ENCODE data around the gene GLE1.

- no peak for TF ChIP-seq CTCF (IDR thresholded peaks at IDR 0.05; ENCODE audit: low read depth, low read length, poor library complexity, severe bottlenecking)
- no peak for TF ChIP-seq EZH2phosphoT487 (IDR thresholded peaks at IDR 0.05; ENCODE audit: borderline replicate concordance, low read length)
Observed at GRCh38 chr9:128505414-128505765, 871 bp downstream of the GLE1 start.
